ENCODE results near the gene WNT5A. TPM values are rescaled to one million over a fixed set of nuclear protein-coding genes. Genes with fewer than 3 reads are reported as not detected.

WNT5A gene
- total RNA-seq (ENCODE audit: low replicate concordance) = 62.0 and 99.3 TPM in 2 replicates
- long read RNA-seq, full-length matches to known transcripts = 9 of 31 reads
- long read RNA-seq, partial matches to known transcripts = 8 of 31 reads
- long read RNA-seq, other reads (novel, unspliced or antisense) = 14 of 31 reads

DNA sequence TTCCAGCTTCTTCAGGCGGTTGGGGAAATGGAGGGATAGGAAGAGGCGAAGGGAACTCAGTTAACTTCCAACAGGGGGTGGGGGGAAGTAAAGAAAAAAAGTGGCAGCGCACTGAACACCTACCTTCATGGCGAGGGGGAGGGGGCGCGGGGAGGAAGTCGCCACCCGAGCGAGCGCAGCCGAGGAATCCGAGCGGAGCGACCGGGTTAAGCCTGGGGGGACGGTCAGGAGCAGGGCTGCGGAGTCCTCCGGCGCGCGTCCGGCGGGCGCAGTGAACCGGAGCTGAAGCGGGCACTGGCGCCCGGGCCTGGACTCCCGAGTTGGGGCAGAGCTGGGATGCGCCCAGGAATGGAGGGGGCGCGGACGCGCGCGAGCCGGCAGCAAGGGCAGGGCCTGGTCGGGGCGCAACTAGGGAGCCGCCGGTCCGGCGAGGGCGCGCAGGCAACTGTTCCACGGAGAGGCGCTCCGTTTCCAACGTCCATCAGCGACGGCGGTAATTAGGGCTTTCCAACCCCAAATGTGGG, at the start of gene WNT5A:
Gene WNT5A, minus strand, starts transcription at position 450 of the 524 bp plus-strand sequence. Its CDS starts 321 bp downstream, at position 129.
- peaks cover 56% of the 10 kb centered on the region for H3K27me3 Mint-ChIP-seq
- peaks cover 18% of the 10 kb centered on the region for H3K36me3 Mint-ChIP-seq
- H3K4me3 Mint-ChIP-seq = peak within 1 kb of the TSS; percentile 98
- TF ChIP-seq, protein P1, sequence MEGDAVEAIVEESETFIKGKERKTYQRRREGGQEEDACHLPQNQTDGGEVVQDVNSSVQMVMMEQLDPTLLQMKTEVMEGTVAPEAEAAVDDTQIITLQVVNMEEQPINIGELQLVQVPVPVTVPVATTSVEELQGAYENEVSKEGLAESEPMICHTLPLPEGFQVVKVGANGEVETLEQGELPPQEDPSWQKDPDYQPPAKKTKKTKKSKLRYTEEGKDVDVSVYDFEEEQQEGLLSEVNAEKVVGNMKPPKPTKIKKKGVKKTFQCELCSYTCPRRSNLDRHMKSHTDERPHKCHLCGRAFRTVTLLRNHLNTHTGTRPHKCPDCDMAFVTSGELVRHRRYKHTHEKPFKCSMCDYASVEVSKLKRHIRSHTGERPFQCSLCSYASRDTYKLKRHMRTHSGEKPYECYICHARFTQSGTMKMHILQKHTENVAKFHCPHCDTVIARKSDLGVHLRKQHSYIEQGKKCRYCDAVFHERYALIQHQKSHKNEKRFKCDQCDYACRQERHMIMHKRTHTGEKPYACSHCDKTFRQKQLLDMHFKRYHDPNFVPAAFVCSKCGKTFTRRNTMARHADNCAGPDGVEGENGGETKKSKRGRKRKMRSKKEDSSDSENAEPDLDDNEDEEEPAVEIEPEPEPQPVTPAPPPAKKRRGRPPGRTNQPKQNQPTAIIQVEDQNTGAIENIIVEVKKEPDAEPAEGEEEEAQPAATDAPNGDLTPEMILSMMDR (conservative IDR thresholded peaks at IDR 0.05) = peak; percentile 14
- H3K27ac Mint-ChIP-seq = peak within 1 kb of the TSS; percentile 90
- peaks cover 18% of the 10 kb centered on the region for H3K4me1 Mint-ChIP-seq (ENCODE audit: unreplicated experiment)
- no peaks in the 10 kb centered on the region for H3K9me3 Mint-ChIP-seq
- DNase-seq (ENCODE audit: extremely low spot score, unreplicated experiment) = peak; percentile 79

DNA sequence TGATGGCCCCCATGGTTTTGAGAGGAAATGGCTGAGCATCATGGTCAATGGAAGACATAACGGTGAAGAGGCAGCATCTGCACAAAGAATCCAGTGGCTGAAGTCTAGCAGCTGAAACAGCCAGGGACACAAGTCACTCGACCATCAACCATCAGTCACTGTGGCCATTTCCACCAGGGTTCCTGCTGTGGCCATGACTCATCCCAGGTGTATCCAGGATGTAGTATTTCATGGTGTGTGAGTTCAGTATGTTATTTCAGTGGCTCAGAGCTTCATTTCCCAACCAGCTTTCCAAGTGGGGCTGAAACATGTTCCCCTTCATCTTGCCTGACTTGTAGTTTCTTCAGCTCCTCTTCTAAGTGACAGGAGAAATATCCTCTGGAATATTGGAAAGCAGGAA, 47.8 kb upstream of the WNT5A start:
- no peaks in the 10 kb centered on the region for H3K36me3 Mint-ChIP-seq
- TF ChIP-seq, protein P1 (conservative IDR thresholded peaks at IDR 0.05) = no peak
- H3K9me3 Mint-ChIP-seq = no peaks in the 10 kb centered on the region
- no peak overlapping the region for H3K4me3 Mint-ChIP-seq
- peaks cover 55% of the 10 kb centered on the region for H3K4me1 Mint-ChIP-seq (ENCODE audit: unreplicated experiment)
- DNase-seq (ENCODE audit: extremely low spot score, unreplicated experiment) = no peak
- H3K27ac Mint-ChIP-seq = no peak overlapping the region
- peaks cover 18% of the 10 kb centered on the region for H3K27me3 Mint-ChIP-seq

DNA sequence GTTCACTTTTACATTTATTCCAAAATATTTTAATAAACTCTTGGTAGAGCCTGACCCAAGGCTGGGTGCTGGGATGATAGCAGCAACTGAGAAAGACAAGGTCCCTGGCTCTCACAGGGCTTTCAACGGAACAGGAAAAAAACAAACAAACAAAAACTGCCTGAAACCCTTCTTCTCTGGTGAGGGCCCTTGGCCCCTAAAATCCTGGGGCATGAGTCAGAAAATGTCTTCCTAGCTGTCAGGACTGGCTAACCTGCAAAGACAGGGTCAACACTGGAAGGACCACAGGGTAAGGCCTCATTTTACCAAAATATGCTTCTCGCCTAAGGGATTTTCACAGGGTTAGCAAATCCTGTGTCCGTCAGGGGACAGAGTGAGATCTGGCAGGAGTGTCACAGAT, 45.7 kb upstream of the WNT5A start:
- Mint-ChIP-seq H3K4me1 (ENCODE audit: unreplicated experiment) (peaks cover 51% of the 10 kb centered on the region), H3K27ac (no peak overlapping the region), H3K9me3 (no peaks in the 10 kb centered on the region), H3K36me3 (no peaks in the 10 kb centered on the region), H3K27me3 (peaks cover 18% of the 10 kb centered on the region), H3K4me3 (no peak overlapping the region)
- TF ChIP-seq, protein P1 (conservative IDR thresholded peaks at IDR 0.05) = no peak
- no peak for DNase-seq (ENCODE audit: extremely low spot score, unreplicated experiment)

DNA sequence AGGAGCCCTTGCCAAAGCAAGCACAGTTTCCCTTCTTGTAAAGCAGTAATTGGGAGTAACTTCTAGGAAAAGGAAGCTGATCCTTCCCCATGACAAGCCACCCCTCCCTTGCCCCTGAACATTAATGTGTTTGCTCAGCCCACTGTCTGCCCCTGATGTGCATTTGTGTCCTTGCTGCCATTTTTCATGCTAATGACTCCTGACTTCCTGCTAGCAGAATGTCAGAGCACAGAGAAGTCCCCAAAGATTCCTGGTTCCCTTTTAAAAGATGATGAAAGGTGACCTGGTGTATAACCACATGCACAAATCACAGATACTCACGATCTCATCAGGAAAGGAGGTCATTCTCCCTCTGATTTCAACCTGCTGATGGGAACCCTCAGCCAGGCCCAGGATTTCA, 44.2 kb upstream of the WNT5A start:
- TF ChIP-seq, protein P1 (conservative IDR thresholded peaks at IDR 0.05) = no peak
- peaks cover 4% of the 10 kb centered on the region for H3K36me3 Mint-ChIP-seq
- no peaks in the 10 kb centered on the region for H3K9me3 Mint-ChIP-seq
- H3K4me1 Mint-ChIP-seq (ENCODE audit: unreplicated experiment) = peaks cover 42% of the 10 kb centered on the region
- H3K4me3 Mint-ChIP-seq = no peak overlapping the region
- H3K27me3 Mint-ChIP-seq = peaks cover 15% of the 10 kb centered on the region
- no peak overlapping the region for H3K27ac Mint-ChIP-seq
- DNase-seq (ENCODE audit: extremely low spot score, unreplicated experiment) = no peak

DNA sequence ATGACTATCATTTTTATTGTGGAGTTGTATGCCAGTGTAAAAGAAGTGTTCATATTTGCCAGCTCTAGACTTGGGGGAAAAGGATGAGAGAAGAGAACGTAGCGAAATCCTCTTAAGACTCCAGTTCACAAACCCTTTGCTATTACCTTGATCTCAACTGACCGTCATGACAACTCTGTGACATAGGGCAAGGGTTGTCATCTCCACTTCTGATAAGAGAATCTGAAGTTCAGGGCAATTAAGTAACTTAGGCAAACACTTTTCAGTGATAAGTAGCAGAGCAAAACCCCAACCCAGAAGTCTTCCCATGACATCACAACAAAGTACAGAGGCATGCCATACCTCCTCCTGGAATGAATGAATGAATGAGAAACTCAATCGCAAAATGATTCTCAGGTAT, 40.3 kb upstream of the WNT5A start:
- Mint-ChIP-seq H3K27me3 (peaks cover 17% of the 10 kb centered on the region), H3K4me1 (ENCODE audit: unreplicated experiment) (peaks cover 49% of the 10 kb centered on the region), H3K36me3 (peaks cover 4% of the 10 kb centered on the region), H3K9me3 (peaks cover 8% of the 10 kb centered on the region), H3K4me3 (no peak overlapping the region), H3K27ac (no peak overlapping the region)
- TF ChIP-seq, protein P1 (conservative IDR thresholded peaks at IDR 0.05) = no peak
- no peak for DNase-seq (ENCODE audit: extremely low spot score, unreplicated experiment)
